Activated T-cell treated with anti-CD3 and anti-CD28 coated beads, Interleukin-2, amount 50 U/mL, for 1 hour (primary cell): ENCODE results near the gene HDAC4.

Source experiments
- DNase-seq: peaks from one replicate; pipeline ENCODE4 v3.0.0-alpha.2; 2020

The HDAC4 gene

GRCh38 chr2:239246723-239247122, 154.1 kb downstream of the HDAC4 start:
- DNase-seq: no peak

GRCh38 chr2:239245872-239246721, 154.7 kb downstream of the HDAC4 start:
- DNase-seq: no peak

- no peak for DNase-seq
Measured at GRCh38 chr2:239245107-239245506, 155.7 kb downstream of the HDAC4 start.

- no peak for DNase-seq
Measured at GRCh38 chr2:239244625-239245024, 156.2 kb downstream of the HDAC4 start.

GRCh38 chr2:239241431-239241960, 159.3 kb downstream of the HDAC4 start:
- no peak for DNase-seq

- no peak for DNase-seq
Measured at GRCh38 chr2:239240414-239240881, 160.4 kb downstream of the HDAC4 start.

GRCh38 chr2:239239607-239240413, 161.0 kb downstream of the HDAC4 start:
- no peak for DNase-seq

- no peak for DNase-seq
Measured at GRCh38 chr2:239238839-239239606, 161.8 kb downstream of the HDAC4 start.

- no peak for DNase-seq
Measured at GRCh38 chr2:239238381-239238780, 162.4 kb downstream of the HDAC4 start.

GRCh38 chr2:239236808-239237205, 164.0 kb downstream of the HDAC4 start:
- DNase-seq: no peak

- no peak for DNase-seq
Measured at GRCh38 chr2:239236043-239236807, 164.6 kb downstream of the HDAC4 start.

- no peak for DNase-seq
Measured at GRCh38 chr2:239235311-239235710, 165.5 kb downstream of the HDAC4 start.

GRCh38 chr2:239234191-239235175, 166.3 kb downstream of the HDAC4 start:
- no peak for DNase-seq

GRCh38 chr2:239233576-239233975, 167.2 kb downstream of the HDAC4 start:
- no peak for DNase-seq

- no peak for DNase-seq
Measured at GRCh38 chr2:239232195-239232578, 168.6 kb downstream of the HDAC4 start.

- DNase-seq: no peak
Measured at GRCh38 chr2:239231231-239232194, 169.3 kb downstream of the HDAC4 start.

GRCh38 chr2:239230318-239231052, 170.3 kb downstream of the HDAC4 start:
- DNase-seq: no peak

GRCh38 chr2:239229545-239230279, 171.1 kb downstream of the HDAC4 start:
- DNase-seq: no peak
